GM06990 (cell line): ENCODE measurements around the gene CTIF.

Experiments
- DNase-seq: peaks from one replicate; pipeline ENCODE4 v3.0.0-alpha.2; 2011; ENCODE audit not compliant: insufficient read length; ENCODE audit errors: extremely low read depth
- H3K27me3 ChIP-seq: replicated peaks from 2 replicates; pipeline ENCODE4 v1.6.0; 2011; ENCODE audit warnings: low read length; ENCODE audit not compliant: control insufficient read depth, insufficient read depth
- H3K36me3 ChIP-seq: 2 replicates; pipeline ENCODE4 v1.5.1; 2011; ENCODE audit warnings: low read length; ENCODE audit not compliant: control insufficient read depth, insufficient read depth
- H3K4me3 ChIP-seq: replicated peaks from 2 replicates; pipeline ENCODE4 v1.5.1; 2011; ENCODE audit warnings: low read depth, mild to moderate bottlenecking, control low read depth, low read length
- CTCF ChIP-seq: IDR thresholded peaks from 2 replicates; pipeline ENCODE4 v1.5.1; 2011; ENCODE audit warnings: low read length, control low read depth, mild to moderate bottlenecking, inconsistent platforms; ENCODE audit not compliant: insufficient read depth, poor library complexity, severe bottlenecking

The CTIF gene

GRCh38 chr18:48601343-48601742 is 62.5 kb downstream of the CTIF start:
- H3K27me3 ChIP-seq, result no peaks in the 10 kb centered on the region
- TF ChIP-seq CTCF, result no peak
- no peak overlapping the region for H3K4me3 ChIP-seq
- no peaks in the 10 kb centered on the region for H3K36me3 ChIP-seq
- DNase-seq, result no peak

- no peaks in the 10 kb centered on the region for H3K36me3 ChIP-seq
- TF ChIP-seq CTCF, result no peak
- no peaks in the 10 kb centered on the region for H3K27me3 ChIP-seq
- no peak overlapping the region for H3K4me3 ChIP-seq
- no peak for DNase-seq
These were observed 64.0 kb downstream of the CTIF start for GRCh38 chr18:48602759-48603390.

DNA sequence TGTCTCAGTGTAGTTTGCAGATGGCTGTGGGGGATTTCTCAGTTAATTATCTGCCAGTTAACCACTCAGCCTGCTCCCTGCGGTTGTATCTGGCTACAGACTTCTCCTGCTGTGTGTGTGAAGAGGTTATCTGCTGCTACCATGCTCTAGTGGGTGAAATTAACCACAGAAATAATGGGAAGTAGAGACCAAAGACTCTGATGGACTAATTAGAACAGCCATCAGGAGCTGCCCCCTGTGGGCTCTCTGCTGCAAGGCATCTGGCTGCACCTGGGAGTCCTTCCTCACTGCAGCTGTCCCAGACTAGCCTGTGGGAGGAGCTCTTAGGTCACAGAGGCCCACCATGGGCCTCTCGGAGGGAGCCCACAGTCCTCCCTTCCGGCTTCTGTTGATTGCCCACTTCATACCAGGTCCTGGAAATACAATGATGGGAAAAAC is 66.6 kb downstream of the CTIF start:
- no peak for DNase-seq
- H3K27me3 ChIP-seq, result no peaks in the 10 kb centered on the region
- no peak overlapping the region for H3K4me3 ChIP-seq
- H3K36me3 ChIP-seq, result no peaks in the 10 kb centered on the region
- peak; percentile 55 for TF ChIP-seq CTCF

DNA sequence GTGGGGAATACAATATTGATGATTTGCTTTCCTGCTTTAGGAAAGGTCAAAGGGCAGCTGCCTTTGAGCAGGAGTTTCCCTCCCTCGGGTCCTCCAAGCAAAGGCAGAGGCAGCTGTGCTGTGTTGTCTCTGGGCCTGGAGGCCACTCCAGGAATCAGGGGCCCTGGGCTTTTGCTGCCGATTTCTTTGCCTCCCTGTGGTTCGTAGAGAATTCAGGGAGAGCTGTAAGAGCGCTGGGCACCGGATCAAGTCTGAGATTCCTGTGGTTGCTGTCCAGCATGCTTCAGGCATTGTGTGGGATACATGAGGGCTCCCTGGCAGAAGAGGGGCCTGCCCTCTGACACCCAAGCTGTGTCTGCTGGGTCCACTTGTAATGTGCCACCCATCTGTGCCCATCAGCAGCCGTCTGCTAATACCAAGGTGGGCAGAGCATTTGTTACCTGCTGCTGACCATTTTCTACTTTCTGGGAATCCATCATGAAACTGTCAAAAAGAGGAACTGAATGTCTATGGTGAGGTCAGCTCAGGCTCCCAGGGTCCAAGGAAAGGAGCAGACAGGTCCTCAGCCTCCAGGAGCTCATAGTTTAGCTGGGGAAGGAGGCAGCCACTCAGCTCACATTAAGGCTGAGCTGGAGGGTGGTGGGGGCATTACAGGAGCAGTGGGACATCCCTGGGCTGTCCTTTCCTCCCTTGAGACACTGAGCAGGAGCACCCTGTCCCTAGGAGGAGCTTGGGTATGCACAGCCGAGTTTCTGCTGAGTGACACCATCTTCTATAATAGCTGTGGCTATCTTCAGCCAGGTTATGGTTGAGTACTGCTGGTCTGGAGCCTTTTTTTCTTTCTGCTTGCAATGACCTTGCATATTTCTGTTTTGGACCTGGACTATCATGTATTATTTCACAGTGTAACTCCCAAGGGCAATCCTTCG is 68.5 kb downstream of the CTIF start:
- H3K27me3 ChIP-seq, result no peaks in the 10 kb centered on the region
- H3K36me3 ChIP-seq, result no peaks in the 10 kb centered on the region
- DNase-seq, result no peak
- no peak overlapping the region for H3K4me3 ChIP-seq
- no peak for TF ChIP-seq CTCF

GRCh38 chr18:48608581-48608980 is 69.8 kb downstream of the CTIF start:
- Histone ChIP-seq H3K27me3 (no peaks in the 10 kb centered on the region), H3K36me3 (no peaks in the 10 kb centered on the region), H3K4me3 (no peak overlapping the region)
- no peak for TF ChIP-seq CTCF
- DNase-seq, result no peak
